T-helper 9 cell (primary cell): ENCODE results near the gene KAZN.
"Not testable (repeated sequence)": the region's sequence is repeated elsewhere in the genome, so short reads cannot be mapped to it uniquely, and the experiment has no call there.

Source experiments
- DNase-seq: peaks from one replicate; pipeline ENCODE4 v3.0.0-alpha.2; 2020

KAZN gene

GRCh38 chr1:15027515-15027986, 429.1 kb downstream of the KAZN start:
- DNase-seq, result no peak

GRCh38 chr1:15028102-15028501, 429.6 kb downstream of the KAZN start:
- no peak for DNase-seq

GRCh38 chr1:15028616-15029015, 430.1 kb downstream of the KAZN start:
- no peak for DNase-seq

DNA sequence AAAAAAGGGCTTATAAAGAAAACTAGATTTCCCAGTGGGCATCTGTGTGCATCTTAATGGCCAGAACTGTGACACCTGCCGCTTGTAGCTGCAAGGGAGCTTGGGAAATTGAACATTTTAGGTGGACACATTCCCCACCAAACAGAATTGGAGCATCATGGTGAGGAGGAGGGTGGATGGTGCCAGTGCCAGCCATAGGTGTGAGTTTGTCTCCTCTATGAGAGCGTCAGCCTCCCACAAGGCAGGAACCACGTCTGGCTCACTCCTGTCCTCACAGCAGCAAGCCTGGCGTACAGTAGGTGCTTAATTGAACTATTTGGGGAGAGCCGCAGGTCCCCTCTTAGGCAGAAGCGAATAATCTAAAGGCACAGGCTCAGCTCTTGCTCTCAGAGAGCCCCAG, 430.6 kb downstream of the KAZN start:
- no peak for DNase-seq

- DNase-seq, result no peak
These were observed 431.3 kb downstream of the KAZN start for GRCh38 chr1:15029786-15030185.

GRCh38 chr1:15031251-15031933, 432.9 kb downstream of the KAZN start:
- DNase-seq, result no peak

DNA sequence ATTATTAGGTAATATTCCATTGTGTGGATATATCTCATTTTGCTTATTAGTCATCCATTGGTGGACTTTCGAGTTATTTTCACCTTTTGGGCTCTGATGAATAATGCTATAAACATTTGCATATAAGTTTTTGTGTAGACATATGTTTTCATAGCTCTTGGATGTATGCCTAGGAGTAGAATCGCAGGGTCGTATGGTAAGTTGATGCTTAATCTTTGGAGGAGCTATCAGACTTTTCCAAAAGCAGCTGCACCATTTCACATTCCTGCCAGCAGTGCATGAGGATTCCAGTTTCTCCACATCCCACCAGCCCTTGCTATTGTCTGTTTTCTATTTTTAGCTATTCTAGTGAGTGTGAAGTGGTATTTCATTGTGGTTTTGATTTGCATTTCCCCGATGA, 434.8 kb downstream of the KAZN start:
- no peak for DNase-seq

- DNase-seq, result no peak
These were observed 436.2 kb downstream of the KAZN start for GRCh38 chr1:15034656-15035055.

DNA sequence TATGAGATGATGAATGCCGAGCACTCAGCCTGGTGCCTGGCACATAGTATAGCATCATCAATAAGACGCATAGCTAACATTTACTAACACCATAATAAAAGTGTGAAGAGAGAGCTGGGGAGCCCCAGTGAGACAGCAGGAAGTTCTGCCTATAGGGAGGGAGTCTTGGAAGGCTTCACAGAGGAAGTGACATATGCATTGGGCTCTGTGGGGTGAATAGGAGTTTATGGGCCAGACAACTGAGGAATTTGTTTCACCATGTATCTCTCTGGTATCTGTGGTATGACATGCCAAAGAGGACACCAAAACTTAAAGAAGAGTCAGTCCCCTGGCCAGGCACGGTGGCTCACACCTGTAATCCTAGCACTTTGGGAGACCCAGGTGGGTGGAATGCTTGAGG, 436.8 kb downstream of the KAZN start:
- DNase-seq, result no peak

GRCh38 chr1:15036101-15036500, 437.6 kb downstream of the KAZN start:
- no peak for DNase-seq

DNA sequence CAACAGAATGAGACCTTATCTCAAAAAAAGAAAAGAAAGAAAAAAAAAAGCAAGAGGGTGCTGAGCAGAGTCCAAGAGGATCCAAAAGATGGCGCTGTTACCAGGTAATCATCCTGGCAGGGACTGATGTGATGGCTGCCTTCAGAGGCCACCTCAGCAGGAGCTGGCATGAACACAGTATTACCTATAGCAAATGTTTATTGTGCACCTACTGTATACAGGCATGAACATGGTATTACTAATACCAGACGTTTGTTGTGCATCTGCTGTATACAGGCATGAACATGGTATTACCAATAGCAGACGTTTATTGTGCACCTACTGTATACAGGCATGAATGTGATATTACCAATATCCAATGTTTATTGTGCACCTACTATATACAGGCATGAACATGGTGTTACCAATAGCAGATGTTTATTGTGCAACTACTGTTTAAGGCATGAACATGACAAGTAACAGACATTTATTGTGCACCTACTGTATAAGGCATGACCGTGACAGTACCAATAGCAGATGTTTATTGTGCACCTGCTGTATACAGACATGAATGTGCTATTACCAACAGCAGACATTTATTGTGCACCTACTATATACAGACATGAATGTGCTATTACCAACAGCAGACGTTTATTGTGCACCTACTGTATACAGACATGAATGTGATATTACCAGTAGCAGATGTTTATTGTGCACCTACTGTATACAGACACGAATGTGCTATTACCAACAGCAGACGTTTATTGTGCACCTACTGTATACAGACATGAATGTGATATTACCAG, 439.9 kb downstream of the KAZN start:
- DNase-seq, result no peak

GRCh38 chr1:15039017-15039648, 440.6 kb downstream of the KAZN start:
- no peak for DNase-seq

DNA sequence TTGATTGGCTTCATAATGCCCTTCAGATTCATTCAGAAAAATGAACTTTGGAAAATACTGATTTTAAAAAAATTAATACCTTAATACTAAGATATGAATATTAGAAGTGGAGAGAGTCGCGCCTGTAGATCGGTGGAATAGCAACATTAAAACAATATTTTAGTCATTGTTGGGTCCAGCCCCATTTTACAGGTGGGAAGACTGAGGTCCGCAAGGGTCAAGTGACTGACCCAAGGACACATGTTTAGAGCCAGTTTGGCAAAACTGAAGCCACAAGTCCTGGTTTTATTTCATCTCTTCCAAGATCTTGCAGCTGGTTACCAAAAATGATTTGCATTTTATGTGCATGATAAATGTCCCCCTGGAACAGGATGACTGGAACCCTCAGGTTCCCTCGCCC, 441.4 kb downstream of the KAZN start:
- no peak for DNase-seq

DNA sequence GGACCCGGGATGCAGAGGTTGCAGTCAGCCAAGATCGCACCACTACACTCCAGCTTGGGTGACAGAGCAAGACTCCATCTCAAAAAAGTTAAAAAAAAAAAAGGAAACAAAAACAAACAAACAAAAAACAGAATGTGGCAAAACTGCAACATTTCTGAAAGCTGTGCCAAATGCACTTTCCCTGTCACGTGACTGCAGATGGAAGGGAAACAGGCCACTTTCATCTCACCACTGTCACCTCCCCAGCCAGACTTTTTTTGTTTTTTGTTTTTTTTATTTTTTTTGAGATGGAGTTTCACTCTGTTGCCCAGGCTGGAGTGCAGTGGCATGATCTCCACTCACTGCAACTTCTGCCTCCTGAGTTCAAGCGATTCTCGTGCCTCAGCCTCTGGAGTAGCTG, 442.2 kb downstream of the KAZN start:
- DNase-seq, result not testable (repeated sequence)

DNA sequence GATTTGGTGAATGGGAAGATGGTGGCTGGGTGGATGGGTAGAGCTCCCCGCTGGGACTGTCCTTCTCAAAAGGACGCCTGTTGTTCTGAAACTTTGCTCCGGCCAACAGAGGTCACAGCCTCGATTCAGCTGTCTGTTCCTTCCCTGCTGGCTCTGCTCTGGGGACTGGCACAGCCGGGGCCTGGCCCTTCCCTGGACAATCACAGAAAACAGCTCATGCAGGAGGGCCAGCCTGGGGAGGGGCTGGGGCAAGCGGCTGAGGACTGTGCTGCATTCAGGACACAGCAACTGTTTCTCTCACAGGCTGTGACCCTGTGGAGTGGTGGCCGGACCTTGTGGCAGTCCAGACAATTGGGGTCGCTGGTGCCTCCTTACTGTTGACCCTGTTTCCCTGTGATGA, 444.4 kb downstream of the KAZN start:
- no peak for DNase-seq

GRCh38 chr1:15043934-15044333, 445.4 kb downstream of the KAZN start:
- DNase-seq, result no peak

DNA sequence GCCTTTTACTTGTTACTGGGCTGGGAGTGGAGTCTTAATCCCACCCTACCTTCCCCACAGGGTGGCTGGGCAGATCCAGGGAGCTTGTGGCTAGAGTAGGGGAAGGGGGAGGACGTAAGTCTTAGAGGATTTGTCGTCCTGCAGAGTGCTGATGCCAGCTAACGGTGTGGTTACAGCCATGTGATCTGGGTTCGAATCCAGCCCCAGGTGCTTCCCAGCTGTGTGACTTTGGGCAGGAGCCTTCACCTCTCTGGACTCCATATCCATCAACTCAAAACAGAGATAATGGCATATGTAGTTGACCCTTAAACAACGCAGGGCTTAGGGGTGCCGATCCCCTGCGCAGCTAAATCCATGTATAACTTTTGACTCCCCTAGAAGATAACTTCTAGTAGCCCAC, 446.6 kb downstream of the KAZN start:
- DNase-seq, result no peak

- peak; percentile 11 for DNase-seq
These were observed 448.1 kb downstream of the KAZN start for GRCh38 chr1:15046487-15047165.

- DNase-seq, result no peak
These were observed 448.8 kb downstream of the KAZN start for GRCh38 chr1:15047237-15047636.

DNA sequence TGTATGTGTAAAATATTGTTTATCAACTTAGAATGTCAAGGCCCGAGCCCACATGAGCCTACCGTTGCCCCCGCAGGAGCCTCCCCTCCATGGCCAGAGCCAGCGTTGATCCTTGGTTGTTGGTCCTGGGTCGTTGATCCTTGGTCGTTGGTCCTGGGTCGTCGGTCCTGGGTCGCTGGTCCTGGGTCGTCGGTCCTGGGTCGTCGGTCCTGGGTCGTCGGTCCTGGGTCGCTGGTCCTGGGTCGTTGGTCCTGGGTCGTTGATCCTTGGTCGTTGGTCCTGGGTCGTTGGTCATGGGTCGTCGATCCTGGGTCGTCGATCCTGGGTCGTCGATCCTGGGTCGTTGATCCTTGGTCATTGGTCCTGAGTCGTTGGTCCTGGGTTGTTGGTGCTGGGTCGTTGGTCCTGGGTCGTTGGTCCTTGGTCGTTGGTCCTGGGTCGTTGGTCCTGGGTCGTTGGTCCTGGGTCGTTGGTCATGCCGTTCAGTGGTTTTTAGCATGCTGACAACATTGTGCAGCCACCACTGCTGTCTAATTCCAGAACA, 450.0 kb downstream of the KAZN start:
- DNase-seq, result no peak

GRCh38 chr1:15049067-15049466, 450.6 kb downstream of the KAZN start:
- DNase-seq, result no peak

- no peak for DNase-seq
These were observed 453.5 kb downstream of the KAZN start for GRCh38 chr1:15051882-15052528.
